DOHH2 (cell line): ENCODE data around the gene ANKZF1.
"Not testable (repeated sequence)": the region's sequence is repeated elsewhere in the genome, so short reads cannot be mapped to it uniquely, and the experiment has no call there.

Source experiments
- CTCF ChIP-seq: fragments of 200-600 bp; sonication (generic); IDR thresholded peaks from one replicate; pipeline ENCODE4 v1.5.1; 2014; ENCODE audit warnings: antibody characterized with exemption, mild to moderate bottlenecking, low read depth, low read length; ENCODE audit not compliant: poor library complexity, severe bottlenecking
- EZH2phosphoT487 ChIP-seq: fragments of 200-600 bp; sonication (generic); IDR thresholded peaks from 2 replicates; pipeline ENCODE4 v1.6.1; 2017; ENCODE audit warnings: borderline replicate concordance, mild to moderate bottlenecking, antibody characterized with exemption, low read length, moderate library complexity, mixed read lengths

GRCh38 chr2:219200502-219201326 is 28.9 kb upstream of the ANKZF1 start:
- not testable (repeated sequence) for TF ChIP-seq CTCF, EZH2phosphoT487
